ENCODE measurements around the gene APOB. TPM values are rescaled to one million over a fixed set of nuclear protein-coding genes. Genes with fewer than 3 reads are reported as not detected.

Gene APOB
- total RNA-seq, 1 experiment from 2014 or later = 1.5 TPM

- no peak for TF ChIP-seq ATF3 (CRISPR knock-in tag; conservative IDR thresholded peaks at IDR 0.05)
- no peak for TF ChIP-seq PREB (CRISPR knock-in tag; IDR thresholded peaks at IDR 0.05; ENCODE audit: borderline replicate concordance)
- TF ChIP-seq MLX (CRISPR knock-in tag; IDR thresholded peaks at IDR 0.05) = no peak
- TF ChIP-seq NR2C2 (CRISPR knock-in tag; IDR thresholded peaks at IDR 0.05) = no peak
- TF ChIP-seq ARID4B (CRISPR knock-in tag; IDR thresholded peaks at IDR 0.05; ENCODE audit: borderline replicate concordance) = no peak
- no peak for TF ChIP-seq E2F5 (CRISPR knock-in tag; IDR thresholded peaks at IDR 0.05)
- no peak for TF ChIP-seq ZNF317 (CRISPR knock-in tag; IDR thresholded peaks at IDR 0.05; ENCODE audit: borderline replicate concordance, low read depth)
- no peak for TF ChIP-seq NFYB (CRISPR knock-in tag; conservative IDR thresholded peaks at IDR 0.05; ENCODE audit: low read depth)
- TF ChIP-seq TP53 (CRISPR knock-in tag; IDR thresholded peaks at IDR 0.05) = no peak
- TF ChIP-seq USF2 (CRISPR knock-in tag; IDR thresholded peaks at IDR 0.05) = no peak
- TF ChIP-seq ZMAT4 (CRISPR knock-in tag; IDR thresholded peaks at IDR 0.05) = no peak
- no peak for TF ChIP-seq SMAD3 (CRISPR knock-in tag; IDR thresholded peaks at IDR 0.05; ENCODE audit: borderline replicate concordance)
Measured at GRCh38 chr2:21030983-21031968, 12.6 kb downstream of the APOB start (continued).

- ATAC-seq (no peak), DNase-seq (ENCODE audit: low spot score) (no peak)
- H3K9me3 Mint-ChIP-seq = no peaks in the 10 kb centered on the region
- H3K36me3 Mint-ChIP-seq = no peaks in the 10 kb centered on the region
- no peak overlapping the region for H3K4me3 Mint-ChIP-seq
- no peaks in the 10 kb centered on the region for H3K27me3 Mint-ChIP-seq (ENCODE audit: low read depth)
- ChIA-PET POLR2A (no interaction called here), CTCF (no interaction called here)
- no peaks in the 10 kb centered on the region for H3K4me1 Mint-ChIP-seq
- H3K27ac Mint-ChIP-seq = no peak overlapping the region
- TF ChIP-seq MLX (CRISPR knock-in tag; IDR thresholded peaks at IDR 0.05) (no peak), E2F4 (CRISPR knock-in tag; IDR thresholded peaks at IDR 0.05; ENCODE audit: borderline replicate concordance, low read depth) (no peak), NR3C1 (CRISPR knock-in tag; conservative IDR thresholded peaks at IDR 0.05; ENCODE audit: low read depth) (no peak), CTCF (IDR thresholded peaks at IDR 0.05) (no peak), ESRRA (CRISPR knock-in tag; IDR thresholded peaks at IDR 0.05; ENCODE audit: borderline replicate concordance) (no peak), SMAD4 (CRISPR knock-in tag; IDR thresholded peaks at IDR 0.05) (no peak), FOXJ3 (CRISPR knock-in tag; IDR thresholded peaks at IDR 0.05; ENCODE audit: borderline replicate concordance) (no peak)
Measured at GRCh38 chr2:21029519-21029918, 14.4 kb downstream of the APOB start.
